ENCODE measurements around the gene PAQR4.

The PAQR4 gene

GRCh38 chr16:2950773-2951172, 18.4 kb upstream of the PAQR4 start:
- ATAC-seq = no peak
- TF ChIP-seq, protein P1, sequence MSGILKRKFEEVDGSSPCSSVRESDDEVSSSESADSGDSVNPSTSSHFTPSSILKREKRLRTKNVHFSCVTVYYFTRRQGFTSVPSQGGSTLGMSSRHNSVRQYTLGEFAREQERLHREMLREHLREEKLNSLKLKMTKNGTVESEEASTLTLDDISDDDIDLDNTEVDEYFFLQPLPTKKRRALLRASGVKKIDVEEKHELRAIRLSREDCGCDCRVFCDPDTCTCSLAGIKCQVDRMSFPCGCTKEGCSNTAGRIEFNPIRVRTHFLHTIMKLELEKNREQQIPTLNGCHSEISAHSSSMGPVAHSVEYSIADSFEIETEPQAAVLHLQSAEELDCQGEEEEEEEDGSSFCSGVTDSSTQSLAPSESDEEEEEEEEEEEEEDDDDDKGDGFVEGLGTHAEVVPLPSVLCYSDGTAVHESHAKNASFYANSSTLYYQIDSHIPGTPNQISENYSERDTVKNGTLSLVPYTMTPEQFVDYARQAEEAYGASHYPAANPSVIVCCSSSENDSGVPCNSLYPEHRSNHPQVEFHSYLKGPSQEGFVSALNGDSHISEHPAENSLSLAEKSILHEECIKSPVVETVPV (CRISPR knock-in tag; IDR thresholded peaks at IDR 0.05) = no peak
- TF ChIP-seq TSHZ2 (CRISPR knock-in tag; IDR thresholded peaks at IDR 0.05) (no peak), ZFP30 (CRISPR knock-in tag; IDR thresholded peaks at IDR 0.05) (no peak), TCF4 (CRISPR knock-in tag; IDR thresholded peaks at IDR 0.05; ENCODE audit: borderline replicate concordance) (no peak), ISL1 (CRISPR knock-in tag; IDR thresholded peaks at IDR 0.05) (no peak), RARB (CRISPR knock-in tag; IDR thresholded peaks at IDR 0.05) (no peak), BACH2 (CRISPR knock-in tag; IDR thresholded peaks at IDR 0.05; ENCODE audit: borderline replicate concordance) (no peak), ZNF70 (CRISPR knock-in tag; IDR thresholded peaks at IDR 0.05) (no peak), ARNTL (CRISPR knock-in tag; IDR thresholded peaks at IDR 0.05; ENCODE audit: borderline replicate concordance, low read depth) (no peak), CSDC2 (CRISPR knock-in tag; IDR thresholded peaks at IDR 0.05) (no peak), ZNF565 (CRISPR knock-in tag; conservative IDR thresholded peaks at IDR 0.05; ENCODE audit: low read depth) (no peak), ZNF8 (CRISPR knock-in tag; IDR thresholded peaks at IDR 0.05) (no peak), ZFP3 (CRISPR knock-in tag; IDR thresholded peaks at IDR 0.05) (no peak), PPARA (CRISPR knock-in tag; IDR thresholded peaks at IDR 0.05; ENCODE audit: borderline replicate concordance) (no peak), OSR1 (CRISPR knock-in tag; IDR thresholded peaks at IDR 0.05) (no peak), ZC3H10 (CRISPR knock-in tag; IDR thresholded peaks at IDR 0.05) (no peak), SNAI2 (CRISPR knock-in tag; IDR thresholded peaks at IDR 0.05) (no peak)
- TF ChIP-seq, protein P2, sequence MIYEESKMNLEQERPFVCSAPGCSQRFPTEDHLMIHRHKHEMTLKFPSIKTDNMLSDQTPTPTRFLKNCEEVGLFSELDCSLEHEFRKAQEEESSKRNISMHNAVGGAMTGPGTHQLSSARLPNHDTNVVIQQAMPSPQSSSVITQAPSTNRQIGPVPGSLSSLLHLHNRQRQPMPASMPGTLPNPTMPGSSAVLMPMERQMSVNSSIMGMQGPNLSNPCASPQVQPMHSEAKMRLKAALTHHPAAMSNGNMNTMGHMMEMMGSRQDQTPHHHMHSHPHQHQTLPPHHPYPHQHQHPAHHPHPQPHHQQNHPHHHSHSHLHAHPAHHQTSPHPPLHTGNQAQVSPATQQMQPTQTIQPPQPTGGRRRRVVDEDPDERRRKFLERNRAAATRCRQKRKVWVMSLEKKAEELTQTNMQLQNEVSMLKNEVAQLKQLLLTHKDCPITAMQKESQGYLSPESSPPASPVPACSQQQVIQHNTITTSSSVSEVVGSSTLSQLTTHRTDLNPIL (CRISPR knock-in tag; IDR thresholded peaks at IDR 0.05; ENCODE audit: low read depth) = no peak

DNA sequence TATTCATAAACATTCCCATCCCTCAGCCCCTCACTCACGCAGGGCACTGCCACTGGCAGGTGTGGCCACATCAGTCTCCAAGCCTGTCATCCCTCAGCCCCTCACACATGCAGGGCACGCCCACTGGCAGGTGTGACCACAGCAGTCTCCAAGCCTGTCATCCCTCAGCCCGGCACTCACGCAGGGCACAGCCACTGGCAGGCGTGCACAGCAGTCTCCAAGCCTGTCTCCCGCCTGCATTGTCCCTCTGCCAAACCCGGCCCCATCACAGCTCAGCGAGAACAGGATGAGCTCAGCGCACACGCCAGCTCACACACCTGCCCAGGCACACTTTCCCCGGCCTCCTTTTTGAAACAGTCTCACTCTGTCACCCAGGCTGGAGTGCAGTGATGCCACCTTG, 16.5 kb upstream of the PAQR4 start:
- no peak for ATAC-seq
- TF ChIP-seq SNAI2 (CRISPR knock-in tag; IDR thresholded peaks at IDR 0.05) (no peak), ESRRG (CRISPR knock-in tag; IDR thresholded peaks at IDR 0.05) (no peak), ZC3H10 (CRISPR knock-in tag; IDR thresholded peaks at IDR 0.05) (no peak), ZNF565 (CRISPR knock-in tag; conservative IDR thresholded peaks at IDR 0.05; ENCODE audit: low read depth) (no peak), GLIS3 (CRISPR knock-in tag; IDR thresholded peaks at IDR 0.05) (no peak), ZFP3 (CRISPR knock-in tag; IDR thresholded peaks at IDR 0.05) (no peak), RARB (CRISPR knock-in tag; IDR thresholded peaks at IDR 0.05) (no peak), TCF4 (CRISPR knock-in tag; IDR thresholded peaks at IDR 0.05; ENCODE audit: borderline replicate concordance) (no peak), OSR1 (CRISPR knock-in tag; IDR thresholded peaks at IDR 0.05) (no peak), ZNF8 (CRISPR knock-in tag; IDR thresholded peaks at IDR 0.05) (no peak), ARNTL (CRISPR knock-in tag; IDR thresholded peaks at IDR 0.05; ENCODE audit: borderline replicate concordance, low read depth) (no peak), PATZ1 (CRISPR knock-in tag; IDR thresholded peaks at IDR 0.05; ENCODE audit: borderline replicate concordance) (no peak), ISL1 (CRISPR knock-in tag; IDR thresholded peaks at IDR 0.05) (no peak), ZNF70 (CRISPR knock-in tag; IDR thresholded peaks at IDR 0.05) (no peak), PPARA (CRISPR knock-in tag; IDR thresholded peaks at IDR 0.05; ENCODE audit: borderline replicate concordance) (no peak)
- TF ChIP-seq, protein P3, sequence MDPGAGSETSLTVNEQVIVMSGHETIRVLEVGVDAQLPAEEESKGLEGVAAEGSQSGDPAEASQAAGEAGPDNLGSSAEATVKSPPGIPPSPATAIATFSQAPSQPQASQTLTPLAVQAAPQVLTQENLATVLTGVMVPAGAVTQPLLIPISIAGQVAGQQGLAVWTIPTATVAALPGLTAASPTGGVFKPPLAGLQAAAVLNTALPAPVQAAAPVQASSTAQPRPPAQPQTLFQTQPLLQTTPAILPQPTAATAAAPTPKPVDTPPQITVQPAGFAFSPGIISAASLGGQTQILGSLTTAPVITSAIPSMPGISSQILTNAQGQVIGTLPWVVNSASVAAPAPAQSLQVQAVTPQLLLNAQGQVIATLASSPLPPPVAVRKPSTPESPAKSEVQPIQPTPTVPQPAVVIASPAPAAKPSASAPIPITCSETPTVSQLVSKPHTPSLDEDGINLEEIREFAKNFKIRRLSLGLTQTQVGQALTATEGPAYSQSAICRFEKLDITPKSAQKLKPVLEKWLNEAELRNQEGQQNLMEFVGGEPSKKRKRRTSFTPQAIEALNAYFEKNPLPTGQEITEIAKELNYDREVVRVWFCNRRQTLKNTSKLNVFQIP (CRISPR knock-in tag; IDR thresholded peaks at IDR 0.05; ENCODE audit: borderline replicate concordance, low read depth) = no peak
